Right cardiac atrium (tissue), 5 donors: Measurements from ENCODE around the gene LRRC51. TPM values are rescaled to one million over a fixed set of nuclear protein-coding genes. Genes with fewer than 3 reads are reported as not detected.

Experiments used
- ATAC-seq, 2 donors: fragments of 200-7000 bp; cut with Tn5 transposase; one replicate each; pipeline versions ENCODE4 v1.8.0 to v1.9.1; 2020; ENCODE audit warnings: moderate library complexity in 2 of 2, mild to moderate bottlenecking in 1 of 2
- DNase-seq, 3 donors: peaks; one replicate each; pipeline ENCODE4 v3.0.0-alpha.2; 2020
- H3K27ac ChIP-seq: one replicate; pipeline ENCODE4 v1.5.1; 2013; ENCODE audit warnings: mild to moderate bottlenecking, low read length, control low read depth, moderate library complexity
- H3K27me3 ChIP-seq: one replicate; pipeline ENCODE4 v1.6.1; 2013; ENCODE audit not compliant: control insufficient read depth, insufficient read depth
- H3K4me1 ChIP-seq: one replicate; pipeline ENCODE4 v1.6.1; 2013; ENCODE audit warnings: low read length; ENCODE audit not compliant: control insufficient read depth, insufficient read depth
- H3K4me3 ChIP-seq: one replicate; pipeline ENCODE4 v1.5.1; 2013; ENCODE audit warnings: low read length, control low read depth
- H3K9me3 ChIP-seq: one replicate; pipeline ENCODE4 v1.6.1; 2013; ENCODE audit warnings: low read length; ENCODE audit not compliant: control insufficient read depth
- WGBS: extraction: QIAGEN DNeasy Blood & Tissue Kit; methylation state at CpG from one replicate; pipeline ENCODE4 v1.1.7; 2013; 5-methylcytosine and 5-hydroxymethylcytosine counted together
- intact Hi-C, 4 donors: fragments of 100-400 bp; cut with DNase I; formaldehyde crosslinking; loops; one replicate each; pipeline versions ENCODE4 v1.11.0 to v1.14.0; 2022 to 2023
- polyA plus RNA-seq: library from polyadenylated mRNA; stranded (reverse); fragments of 200-250 nt; gene quantifications from one replicate; pipeline ENCODE4 v1.2.3, GENCODE V29; 2013
- total RNA-seq, 4 donors: library from RNA; stranded (reverse); fragmentation: NEBNext Ultra II Directional; extraction: Animal tissue kit (Norgen Biotek cat#: 25700); gene quantifications; one replicate each; pipeline ENCODE4 v1.2.1, GENCODE V29; 2021
- donor health status: healthy with polysubstance abuse.
- donor health status: DM: no; HTN: yes; CAD: no.
- donor health status: DM: no; HTN: no; CAD: no.
- donor health status: DM: no; HTN: yes; CAD: no; lungs with severe emphysema.
- donor health status: DM: yes; HTN: yes; CAD: no.

LRRC51 gene
- total and polyA plus RNA-seq, 5 donors, result 3.8 to 5.5 (median 4.5) TPM

DNA sequence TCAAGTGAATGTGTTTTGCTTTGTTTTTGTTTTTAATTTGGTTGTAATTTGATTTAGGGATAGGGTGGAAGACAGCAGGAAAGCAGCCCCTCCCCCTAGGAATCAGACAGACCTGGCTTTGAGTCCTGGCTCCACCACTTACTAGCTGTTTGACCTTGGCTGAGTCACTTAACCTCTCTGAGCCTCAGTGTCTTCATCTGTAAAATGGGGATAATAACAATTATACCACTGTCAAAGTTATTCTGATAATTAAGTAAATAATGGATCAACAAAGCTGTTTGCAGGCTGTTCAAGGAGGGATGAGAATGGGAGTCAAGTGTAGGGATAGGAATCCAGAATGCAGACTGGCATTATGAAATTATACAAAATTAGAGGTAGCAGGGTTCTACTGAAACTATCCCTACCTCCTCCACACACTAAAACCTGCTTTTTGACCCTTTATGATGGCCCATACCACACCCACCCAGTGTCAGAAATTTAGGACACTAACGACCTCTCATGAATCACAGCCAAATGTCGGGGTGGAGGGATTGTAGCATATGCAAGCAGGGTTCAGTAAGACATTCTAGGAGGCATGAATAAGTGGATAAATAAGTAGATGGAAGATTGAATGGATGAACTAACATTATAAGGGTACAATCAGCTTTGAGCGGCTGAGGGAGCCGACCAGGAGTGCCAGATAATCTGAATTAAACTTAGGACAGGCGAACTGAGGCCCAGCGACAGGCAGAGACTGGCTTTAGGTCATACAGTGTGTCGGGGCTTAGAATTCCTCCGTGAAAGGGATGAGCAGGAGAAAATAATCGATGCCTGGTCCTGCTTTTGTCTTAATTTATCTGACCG is 30.9 kb downstream of the LRRC51 start:
- intact Hi-C loops, result no loop called here
- Histone ChIP-seq H3K9me3 (no peaks in the 10 kb centered on the region), H3K4me1 (peaks cover 7% of the 10 kb centered on the region), H3K27ac (peak overlapping the region; percentile 95), H3K27me3 (no peaks in the 10 kb centered on the region), H3K4me3 (peak overlapping the region; percentile 52)
- ATAC-seq (no peak), DNase-seq (no peak)
- WGBS, result 2% methylated on average over 10 of the region's 10 CpGs

DNA sequence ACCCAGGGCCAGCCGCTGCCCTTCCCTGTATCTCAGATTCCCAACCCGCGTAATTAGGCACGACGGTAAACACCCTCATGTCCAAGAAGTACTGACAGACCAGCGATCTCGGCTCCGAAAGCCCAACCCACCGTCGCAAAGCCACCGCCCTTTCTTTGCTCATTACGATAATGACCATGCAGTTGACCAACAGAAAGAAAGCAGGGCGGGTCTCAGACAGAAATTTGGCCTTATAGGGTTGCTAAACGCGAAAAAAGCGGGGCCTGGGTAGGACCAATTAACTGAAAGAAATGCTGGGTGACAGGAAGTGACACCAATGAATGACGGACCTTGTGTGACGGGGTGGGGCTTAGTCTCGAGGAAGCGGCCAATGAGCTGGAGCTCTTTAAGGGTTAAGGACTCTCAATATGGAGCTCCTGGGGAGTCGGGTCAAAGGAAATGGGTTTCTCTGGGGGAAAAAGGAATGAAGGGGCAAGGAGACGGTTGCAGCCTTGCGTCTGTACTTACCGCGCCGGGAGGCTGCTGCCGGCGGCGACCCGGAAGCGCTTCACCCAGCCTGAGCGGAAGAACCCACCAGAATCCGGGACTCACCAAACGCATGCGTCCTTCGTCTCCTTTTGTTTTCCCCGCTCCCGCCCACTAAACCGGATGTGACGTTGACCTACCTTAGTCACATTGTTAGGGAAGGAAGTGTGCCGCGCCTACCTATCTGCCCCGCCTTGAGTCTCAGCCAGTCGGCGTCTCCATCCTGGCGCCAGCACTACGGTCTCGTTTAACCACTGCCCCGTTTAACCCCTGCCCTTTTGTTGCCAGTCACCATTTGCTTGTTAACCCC is 31.7 kb downstream of the LRRC51 start, which contains the start of gene ANAPC15:
TSS of gene ANAPC15 (minus strand) at position 553 of the 835 bp plus-strand sequence. CDS start 1,419 bp downstream, outside the sequence.
- H3K27ac ChIP-seq, result peak within 1 kb of the TSS; percentile 99
- ATAC-seq (peak; percentile 96), DNase-seq (peak; percentile 98 to 99 (median 99))
- peaks cover 7% of the 10 kb centered on the region for H3K4me1 ChIP-seq
- no peaks in the 10 kb centered on the region for H3K27me3 ChIP-seq
- WGBS, result under 1% methylated on average over 49 of the region's 49 CpGs
- intact Hi-C loops, result no loop called here
- H3K4me3 ChIP-seq, result peak within 1 kb of the TSS; percentile 69
- H3K9me3 ChIP-seq, result no peaks in the 10 kb centered on the region

DNA sequence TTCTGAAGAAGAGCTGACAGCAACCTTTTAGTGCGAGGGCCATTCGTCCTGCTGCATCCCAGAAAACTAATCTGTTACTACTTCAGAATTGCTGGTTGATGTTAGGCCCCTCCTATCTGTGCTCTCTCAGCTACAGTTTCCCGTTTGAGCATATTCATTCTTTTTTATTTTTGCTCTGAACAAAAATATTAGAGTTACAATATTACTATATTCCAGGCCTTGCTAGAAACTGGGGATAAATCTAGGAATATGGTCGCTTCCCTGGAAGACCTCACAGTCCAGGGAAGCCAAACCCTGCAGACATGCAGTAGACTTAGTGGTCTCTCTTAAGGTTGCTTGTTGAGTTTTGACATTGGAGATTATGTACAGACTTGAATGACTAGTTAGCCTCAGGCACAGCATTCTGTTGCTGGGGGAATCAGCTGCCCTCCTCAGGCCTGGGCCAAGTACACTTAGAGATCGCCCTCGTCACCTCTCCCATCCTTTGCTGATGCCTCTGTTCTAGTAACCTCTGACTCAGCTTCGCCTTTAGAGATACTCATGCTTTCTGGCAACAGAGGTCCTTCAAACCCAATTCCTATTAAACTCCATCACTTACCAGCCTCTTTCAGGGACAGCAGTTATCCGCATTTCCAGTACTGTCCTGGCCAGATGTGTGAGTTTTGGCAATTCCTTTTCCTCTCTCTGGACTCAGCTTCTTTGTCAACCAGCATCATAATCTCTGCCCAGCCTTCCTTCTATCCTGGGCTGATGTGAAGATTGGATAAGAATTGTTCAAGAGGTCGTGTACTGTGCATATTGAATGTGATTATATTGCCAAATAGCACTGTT is 32.5 kb downstream of the LRRC51 start:
- 63% methylated on average over 9 of the region's 9 CpGs for WGBS
- DNase-seq, result no peak
- peaks cover 7% of the 10 kb centered on the region for H3K4me1 ChIP-seq
- H3K27me3 ChIP-seq, result no peaks in the 10 kb centered on the region
- peak overlapping the region; percentile 69 for H3K4me3 ChIP-seq
- ATAC-seq, result no peak
- H3K27ac ChIP-seq, result peak overlapping the region; percentile 99
- intact Hi-C loops, result no loop called here
- no peaks in the 10 kb centered on the region for H3K9me3 ChIP-seq

DNA sequence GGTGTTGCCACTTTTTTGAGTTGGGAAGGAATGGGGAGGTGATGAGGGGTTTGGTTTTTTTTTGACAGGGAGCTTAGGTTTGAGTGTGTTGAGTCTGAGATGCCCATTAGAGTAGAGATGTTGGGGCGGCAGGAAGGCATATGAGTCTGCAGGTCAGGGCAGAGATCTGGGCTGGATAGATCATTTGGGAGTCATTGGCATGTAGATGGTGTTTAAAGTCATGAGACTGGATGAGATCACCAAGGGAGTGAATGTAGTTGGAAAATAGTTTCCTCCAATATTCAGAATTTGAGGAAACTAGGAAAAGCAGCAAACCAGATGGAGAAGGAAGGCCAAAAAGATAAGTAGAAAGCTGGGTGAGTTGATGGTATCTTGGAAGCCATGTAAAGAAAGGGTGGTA is 33.9 kb downstream of the LRRC51 start:
- Histone ChIP-seq H3K27ac (no peak overlapping the region), H3K4me3 (no peak overlapping the region), H3K9me3 (no peaks in the 10 kb centered on the region), H3K27me3 (no peaks in the 10 kb centered on the region), H3K4me1 (peaks cover 7% of the 10 kb centered on the region)
- ATAC-seq (no peak), DNase-seq (no peak)
- WGBS, result 96% methylated on average over 1 of the region's 1 CpG
- intact Hi-C loops, result no loop called here

DNA sequence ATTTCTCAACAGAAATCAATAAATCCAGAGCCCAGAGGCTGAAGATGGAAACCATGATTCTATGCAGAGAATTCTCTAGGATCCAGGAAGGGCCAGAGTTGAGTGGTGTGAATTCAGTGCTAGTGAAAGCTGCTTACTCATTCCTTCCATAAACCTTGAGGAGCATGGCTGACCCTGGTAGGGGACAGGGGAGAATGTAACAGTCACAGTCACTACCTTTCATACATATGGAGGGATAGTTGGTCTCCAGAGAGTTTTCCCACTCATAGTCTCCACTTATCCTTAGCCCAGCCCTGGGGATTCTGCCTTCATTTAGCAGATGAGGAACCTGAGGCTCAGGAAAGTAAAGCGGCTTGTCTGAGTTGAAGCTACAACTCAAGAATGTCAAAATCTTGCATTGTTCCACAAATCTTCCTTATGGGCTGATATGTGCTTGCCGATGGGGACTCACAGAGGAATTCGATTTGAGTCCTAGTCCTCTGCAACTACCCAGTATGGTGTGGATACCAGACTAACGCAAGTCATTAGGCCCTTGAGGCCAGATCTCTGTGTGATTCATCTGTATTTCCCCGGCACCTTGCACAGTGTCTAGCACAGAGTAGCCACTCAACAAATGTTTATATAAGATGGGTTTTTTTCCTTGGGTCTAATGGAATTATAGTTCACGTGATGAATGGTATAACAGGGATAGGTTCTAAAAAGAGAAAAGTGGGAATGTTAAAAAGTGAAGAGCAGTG is 35.5 kb downstream of the LRRC51 start:
- ATAC-seq (no peak), DNase-seq (no peak)
- Histone ChIP-seq H3K4me3 (no peak overlapping the region), H3K9me3 (no peaks in the 10 kb centered on the region), H3K4me1 (peaks cover 7% of the 10 kb centered on the region), H3K27ac (no peak overlapping the region), H3K27me3 (no peaks in the 10 kb centered on the region)
- 91% methylated on average over 6 of the region's 6 CpGs for WGBS
- intact Hi-C loops, result no loop called here

DNA sequence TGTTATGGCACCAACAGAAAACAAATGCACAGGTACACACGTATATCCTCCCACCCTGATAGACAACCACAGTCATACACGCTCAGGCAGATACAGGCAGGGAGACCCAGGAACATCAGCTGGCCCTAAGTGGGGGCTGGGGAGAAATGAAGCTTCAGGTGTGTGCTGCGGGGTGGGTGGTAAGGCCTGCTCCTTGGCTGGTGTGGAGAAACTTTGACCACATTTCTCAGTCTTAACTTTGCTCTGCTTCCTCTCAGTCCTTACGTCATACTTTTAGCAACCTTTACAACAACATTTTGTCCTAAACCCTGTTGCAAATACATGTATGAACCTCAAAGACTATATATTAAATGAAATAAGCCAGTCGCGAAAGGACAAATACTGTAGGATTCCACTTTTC is 38.5 kb downstream of the LRRC51 start:
- intact Hi-C loops, result no loop called here
- WGBS, result 75% methylated on average over 6 of the region's 6 CpGs
- DNase-seq (no peak), ATAC-seq (no peak)
- H3K4me1 ChIP-seq, result no peaks in the 10 kb centered on the region
- no peak overlapping the region for H3K4me3 ChIP-seq
- no peaks in the 10 kb centered on the region for H3K27me3 ChIP-seq
- no peak overlapping the region for H3K27ac ChIP-seq
- H3K9me3 ChIP-seq, result no peaks in the 10 kb centered on the region

DNA sequence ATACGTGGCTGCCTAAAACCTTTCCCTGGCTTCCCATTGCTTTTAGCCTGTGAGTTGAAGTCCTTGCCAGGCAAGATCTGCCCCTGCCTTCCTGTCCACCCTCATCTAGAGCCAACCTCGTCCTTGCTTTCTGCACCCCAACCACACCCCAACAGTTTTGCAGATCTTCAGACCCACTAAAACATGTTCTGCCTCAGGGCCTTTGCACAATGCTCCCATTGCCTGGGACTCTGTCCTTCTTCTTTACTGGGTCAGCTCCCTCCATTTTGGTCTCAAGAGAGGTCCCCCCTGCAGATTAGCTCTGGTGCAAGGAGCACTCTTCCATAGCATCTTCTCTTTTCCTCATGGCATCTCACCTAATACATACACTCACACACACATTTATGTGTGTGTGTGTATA is 40.3 kb downstream of the LRRC51 start:
- ATAC-seq (no peak), DNase-seq (no peak)
- intact Hi-C loops, result no loop called here
- 71% methylated on average over 2 of the region's 2 CpGs for WGBS
- Histone ChIP-seq H3K4me1 (no peaks in the 10 kb centered on the region), H3K27me3 (no peaks in the 10 kb centered on the region), H3K27ac (no peak overlapping the region), H3K9me3 (no peaks in the 10 kb centered on the region), H3K4me3 (no peak overlapping the region)

DNA sequence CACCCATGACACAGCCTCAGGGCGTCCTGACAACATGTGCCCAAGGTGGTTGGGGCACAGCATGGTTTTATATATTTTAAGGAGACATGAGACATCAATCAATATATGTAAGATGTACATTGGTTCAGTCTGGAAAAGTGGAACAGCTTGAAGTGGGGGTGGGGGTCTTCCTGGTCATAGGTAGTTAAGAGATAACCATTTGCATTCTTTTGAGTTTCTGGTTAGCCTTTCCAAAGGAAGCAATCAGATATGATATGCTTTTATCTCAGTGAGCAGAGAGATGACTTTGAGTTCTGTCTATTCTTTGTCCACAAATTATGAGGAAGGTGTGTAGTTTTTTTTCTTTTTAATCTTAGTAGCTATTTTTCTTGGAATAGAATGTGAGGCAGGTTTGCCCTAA is 42.0 kb downstream of the LRRC51 start:
- ATAC-seq (no peak), DNase-seq (no peak)
- no peaks in the 10 kb centered on the region for H3K27me3 ChIP-seq
- 74% methylated on average over 1 of the region's 1 CpG for WGBS
- H3K9me3 ChIP-seq, result no peaks in the 10 kb centered on the region
- H3K27ac ChIP-seq, result no peak overlapping the region
- intact Hi-C loops, result no loop called here
- H3K4me3 ChIP-seq, result no peak overlapping the region
- H3K4me1 ChIP-seq, result no peaks in the 10 kb centered on the region

DNA sequence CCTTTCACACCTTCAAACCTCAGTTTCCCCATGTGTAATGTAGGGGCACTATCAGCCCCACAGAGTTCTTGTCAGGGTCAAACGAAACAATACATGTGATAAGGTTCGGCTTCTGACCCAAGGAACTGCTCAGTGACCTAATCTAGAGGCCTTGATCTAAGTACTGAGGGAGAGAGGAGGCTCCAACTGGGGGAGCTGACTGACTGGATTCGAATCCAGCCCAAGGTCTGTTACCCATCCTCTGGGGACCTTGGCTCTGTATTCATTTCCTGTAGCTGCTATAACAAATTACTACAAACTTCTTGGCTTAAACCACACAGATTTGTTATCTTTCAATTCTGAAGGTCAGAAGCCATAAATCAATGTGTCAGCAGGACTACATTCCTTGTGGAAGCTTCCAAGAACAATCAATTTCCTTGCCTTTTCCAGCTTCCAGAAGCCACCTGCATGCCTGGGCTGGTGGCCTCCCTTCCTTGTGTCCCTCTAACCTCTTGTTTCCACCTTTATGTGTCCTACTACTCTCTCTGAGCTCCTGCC is 42.5 kb downstream of the LRRC51 start:
- no peak overlapping the region for H3K4me3 ChIP-seq
- H3K4me1 ChIP-seq, result no peaks in the 10 kb centered on the region
- intact Hi-C loops, result no loop called here
- no peak for DNase-seq
- no peaks in the 10 kb centered on the region for H3K27me3 ChIP-seq
- no peaks in the 10 kb centered on the region for H3K9me3 ChIP-seq
- WGBS, result 44% methylated on average over 3 of the region's 3 CpGs
- no peak overlapping the region for H3K27ac ChIP-seq
- ATAC-seq, result no peak

DNA sequence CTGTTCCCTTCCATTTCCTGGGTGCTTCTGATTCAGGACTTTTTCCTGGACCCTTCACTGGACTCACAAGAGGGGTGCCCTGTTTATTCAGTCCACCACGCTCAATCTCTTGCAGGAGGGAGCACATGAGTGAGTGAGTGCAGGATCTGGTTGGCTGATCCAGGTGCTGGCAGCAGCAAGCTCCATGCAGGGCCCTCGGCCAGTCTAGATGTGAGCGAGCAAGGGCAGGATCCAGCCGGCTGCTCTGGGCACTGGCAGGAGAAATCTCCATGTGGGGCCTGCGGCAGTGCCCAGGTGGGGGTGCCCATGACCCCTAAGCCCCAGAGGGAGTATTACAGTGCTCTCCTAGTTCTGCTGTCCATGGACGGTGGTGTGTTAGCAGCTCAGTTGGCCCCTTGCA is 43.4 kb downstream of the LRRC51 start:
- no peaks in the 10 kb centered on the region for H3K27me3 ChIP-seq
- H3K4me1 ChIP-seq, result no peaks in the 10 kb centered on the region
- intact Hi-C loops, result no loop called here
- no peak overlapping the region for H3K27ac ChIP-seq
- no peak overlapping the region for H3K4me3 ChIP-seq
- WGBS, result 88% methylated on average over 6 of the region's 6 CpGs
- ATAC-seq (no peak), DNase-seq (no peak)
- no peaks in the 10 kb centered on the region for H3K9me3 ChIP-seq
